ENCODE measurements around the gene JMJD1C.
"Not testable (repeated sequence)": the region's sequence is repeated elsewhere in the genome, so short reads cannot be mapped to it uniquely, and the experiment has no call there.

JMJD1C gene

DNA sequence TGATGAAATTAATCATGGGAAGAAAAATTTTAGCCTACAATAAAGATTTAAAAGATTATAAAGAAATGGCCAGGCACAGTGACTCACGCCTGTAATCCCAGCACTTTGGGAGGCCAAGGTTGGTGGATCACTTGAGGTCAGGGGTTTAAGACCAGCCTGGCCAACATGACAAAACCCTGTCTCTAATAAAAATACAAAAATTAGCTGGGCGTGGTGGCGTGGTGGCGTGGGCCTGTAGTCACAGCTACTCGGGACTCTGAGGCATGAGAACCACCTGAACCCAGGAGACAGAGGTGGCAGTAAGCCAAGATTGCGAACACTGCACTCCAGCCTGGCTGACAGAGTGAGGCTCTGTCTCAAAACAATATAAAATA lies 26.5 kb upstream of the JMJD1C start:
- peaks cover 21% of the 10 kb centered on the region for H3K4me1 Mint-ChIP-seq (ENCODE audit: low read depth)
- H3K27ac Mint-ChIP-seq, H3K27me3 Mint-ChIP-seq, H3K9me3 Mint-ChIP-seq, DNase-seq, H3K4me3 Mint-ChIP-seq: not testable (repeated sequence)
- H3K36me3 Mint-ChIP-seq (ENCODE audit: low read depth), result peaks cover 15% of the 10 kb centered on the region

DNA sequence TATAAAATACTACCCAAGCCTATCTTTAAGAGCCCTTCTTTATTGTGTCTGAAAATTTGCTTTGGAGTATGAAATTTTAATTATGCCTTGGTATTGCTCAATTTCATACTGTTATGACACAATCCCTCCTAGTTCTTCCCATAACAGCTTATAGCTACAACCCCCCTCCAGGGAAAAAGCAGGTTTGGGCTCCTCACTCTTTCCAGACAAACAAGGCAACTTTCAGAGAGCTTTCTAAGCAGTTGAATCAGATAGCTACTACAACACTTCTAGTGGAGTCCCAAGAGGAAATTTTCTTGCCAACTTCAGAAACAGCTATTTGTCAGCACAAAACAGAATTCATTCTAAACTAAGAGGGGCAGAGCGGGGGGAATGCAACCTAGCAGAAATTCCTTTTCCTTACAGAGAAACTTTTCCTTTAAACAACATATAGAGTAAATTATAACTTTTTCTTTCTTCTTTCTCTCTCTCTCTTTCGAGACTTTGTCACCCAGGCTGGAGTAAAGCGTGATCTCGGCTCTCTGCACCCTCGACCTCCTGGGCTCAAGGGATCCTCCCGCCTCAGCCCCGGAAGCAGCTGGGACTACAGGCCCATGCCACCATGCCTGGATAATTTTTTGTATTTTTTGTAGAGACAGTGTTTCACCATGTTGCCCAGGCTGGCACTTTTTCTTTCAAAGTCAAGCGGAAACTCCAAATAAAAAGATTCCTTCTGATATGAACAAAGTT lies 26.0 kb upstream of the JMJD1C start:
- H3K27ac Mint-ChIP-seq, result peak overlapping the region; percentile 3
- H3K4me1 Mint-ChIP-seq (ENCODE audit: low read depth), result peaks cover 18% of the 10 kb centered on the region
- H3K36me3 Mint-ChIP-seq (ENCODE audit: low read depth), result peaks cover 12% of the 10 kb centered on the region
- H3K9me3 Mint-ChIP-seq, result no peaks in the 10 kb centered on the region
- no peak for DNase-seq
- H3K4me3 Mint-ChIP-seq, result no peak overlapping the region
- no peaks in the 10 kb centered on the region for H3K27me3 Mint-ChIP-seq

DNA sequence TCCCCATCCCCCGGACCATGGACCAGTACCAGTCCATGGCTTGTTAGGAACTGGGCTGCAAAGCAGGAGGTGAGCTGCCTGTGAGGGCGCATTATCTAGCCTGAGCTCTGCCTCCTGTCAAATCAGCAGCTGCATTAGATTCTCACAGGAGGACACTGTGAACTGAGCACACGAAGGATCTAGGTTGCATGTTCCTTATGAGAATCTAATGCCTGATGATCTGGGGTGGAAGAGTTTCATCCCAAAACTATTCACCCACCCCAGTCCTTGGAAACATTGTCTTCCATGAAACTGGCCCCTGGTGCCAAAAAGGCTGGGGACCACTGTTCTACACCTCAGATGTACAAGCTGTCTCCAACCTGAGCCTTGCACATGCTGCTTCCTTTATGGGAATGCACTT lies 24.1 kb upstream of the JMJD1C start:
- H3K4me1 Mint-ChIP-seq (ENCODE audit: low read depth), result peaks cover 16% of the 10 kb centered on the region
- H3K9me3 Mint-ChIP-seq, result no peaks in the 10 kb centered on the region
- H3K27me3 Mint-ChIP-seq, result no peaks in the 10 kb centered on the region
- DNase-seq, result no peak
- peaks cover 2% of the 10 kb centered on the region for H3K36me3 Mint-ChIP-seq (ENCODE audit: low read depth)
- H3K4me3 Mint-ChIP-seq, result no peak overlapping the region
- H3K27ac Mint-ChIP-seq, result no peak overlapping the region

DNA sequence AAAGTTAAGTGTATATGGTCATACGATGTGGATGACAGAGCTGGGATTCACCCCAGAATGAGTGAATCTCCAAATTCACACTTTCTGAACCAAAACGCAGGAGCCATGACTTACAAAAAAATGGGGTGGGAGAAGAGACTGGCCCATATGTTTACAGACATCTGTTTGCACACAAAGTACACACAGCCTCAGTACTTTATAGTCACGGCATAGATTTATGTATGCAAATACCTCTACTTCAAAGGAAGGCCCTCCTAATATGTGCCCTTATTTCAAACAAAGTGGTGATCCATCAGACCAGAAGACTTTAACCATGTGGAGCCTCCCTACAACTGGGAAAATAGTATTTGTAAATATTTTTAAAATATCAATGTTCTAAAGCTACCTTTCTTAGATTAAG lies 22.2 kb upstream of the JMJD1C start:
- peaks cover 16% of the 10 kb centered on the region for H3K4me1 Mint-ChIP-seq (ENCODE audit: low read depth)
- H3K36me3 Mint-ChIP-seq (ENCODE audit: low read depth), result peaks cover 2% of the 10 kb centered on the region
- H3K27me3 Mint-ChIP-seq, result no peaks in the 10 kb centered on the region
- no peak for DNase-seq
- no peak overlapping the region for H3K4me3 Mint-ChIP-seq
- H3K27ac Mint-ChIP-seq, result no peak overlapping the region
- H3K9me3 Mint-ChIP-seq, result no peaks in the 10 kb centered on the region

DNA sequence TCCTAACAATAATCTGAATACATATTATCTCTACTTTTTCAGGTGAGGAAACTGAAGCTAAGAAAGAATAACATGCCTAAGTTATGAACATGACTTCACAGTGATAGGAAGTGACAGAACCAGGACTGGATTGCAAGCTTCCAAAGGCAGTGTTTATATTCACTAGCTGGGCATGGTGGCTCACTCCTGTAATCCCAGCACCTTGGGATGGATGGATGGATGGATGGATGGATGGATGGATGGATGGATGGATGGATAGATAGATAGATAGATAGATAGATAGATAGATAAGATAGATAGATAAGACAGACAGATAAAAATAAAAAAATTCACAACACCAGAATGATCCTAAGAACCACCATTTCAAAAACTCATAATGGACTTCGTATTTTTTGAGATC lies 18.2 kb upstream of the JMJD1C start:
- no peaks in the 10 kb centered on the region for H3K27me3 Mint-ChIP-seq
- peaks cover 21% of the 10 kb centered on the region for H3K4me1 Mint-ChIP-seq (ENCODE audit: low read depth)
- no peak for DNase-seq
- H3K9me3 Mint-ChIP-seq, result no peaks in the 10 kb centered on the region
- H3K36me3 Mint-ChIP-seq (ENCODE audit: low read depth), result no peaks in the 10 kb centered on the region
- H3K4me3 Mint-ChIP-seq, result no peak overlapping the region
- H3K27ac Mint-ChIP-seq, result no peak overlapping the region

DNA sequence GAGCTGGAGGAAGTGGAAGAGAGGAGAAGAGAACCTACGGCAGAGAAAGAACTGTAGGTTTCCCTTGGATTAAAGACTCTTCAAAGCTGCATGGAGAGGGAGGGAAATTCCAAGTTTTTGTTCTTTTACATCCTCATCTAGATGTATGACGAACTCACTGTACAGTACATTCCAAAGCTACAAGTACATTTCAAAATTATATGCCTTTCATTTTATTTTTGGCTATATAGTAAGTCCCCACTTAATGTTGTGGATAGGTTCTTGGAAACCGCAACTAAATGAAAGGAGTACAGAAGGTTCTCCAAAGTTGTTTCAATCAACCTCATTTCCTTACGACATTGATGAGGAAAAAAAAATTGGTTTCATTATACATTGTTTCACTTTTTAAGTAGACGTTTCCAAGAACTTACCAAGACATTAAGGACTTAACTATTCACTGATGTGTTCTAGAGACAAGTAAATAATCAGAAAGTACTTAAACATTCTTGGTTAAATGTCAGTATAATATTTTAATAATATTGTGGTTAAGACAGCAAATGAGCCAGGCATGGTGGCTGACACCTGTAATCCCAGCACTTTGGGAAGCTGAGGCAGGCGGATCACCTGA lies 16.1 kb upstream of the JMJD1C start:
- H3K9me3 Mint-ChIP-seq, result no peaks in the 10 kb centered on the region
- peaks cover 28% of the 10 kb centered on the region for H3K4me1 Mint-ChIP-seq (ENCODE audit: low read depth)
- H3K27ac Mint-ChIP-seq, result no peak overlapping the region
- H3K4me3 Mint-ChIP-seq, result no peak overlapping the region
- H3K27me3 Mint-ChIP-seq, result no peaks in the 10 kb centered on the region
- DNase-seq, result no peak
- H3K36me3 Mint-ChIP-seq (ENCODE audit: low read depth), result no peaks in the 10 kb centered on the region

DNA sequence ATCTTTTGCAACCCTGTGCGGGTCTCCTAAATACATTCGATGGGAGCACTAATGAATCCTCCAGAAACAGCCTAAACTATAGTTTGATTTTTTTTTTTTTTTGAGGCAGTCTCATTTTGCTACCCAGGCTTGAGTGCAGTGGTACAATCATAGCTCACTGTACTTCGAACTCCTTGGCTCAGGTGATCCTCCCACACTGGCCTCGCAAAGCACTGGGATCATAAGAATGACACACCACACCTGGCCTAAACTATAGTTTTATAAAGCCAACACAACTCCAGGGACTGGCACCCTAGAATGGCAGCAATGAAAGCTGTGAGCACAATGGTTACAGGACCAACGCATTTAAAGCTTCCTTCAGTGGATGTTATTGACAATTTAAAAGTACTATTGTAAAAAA lies 14.5 kb upstream of the JMJD1C start:
- Mint-ChIP-seq H3K4me1 (ENCODE audit: low read depth) (peaks cover 30% of the 10 kb centered on the region), H3K4me3 (no peak overlapping the region), H3K36me3 (ENCODE audit: low read depth) (peaks cover 2% of the 10 kb centered on the region), H3K27ac (no peak overlapping the region), H3K9me3 (no peaks in the 10 kb centered on the region), H3K27me3 (no peaks in the 10 kb centered on the region)
- DNase-seq, result no peak

DNA sequence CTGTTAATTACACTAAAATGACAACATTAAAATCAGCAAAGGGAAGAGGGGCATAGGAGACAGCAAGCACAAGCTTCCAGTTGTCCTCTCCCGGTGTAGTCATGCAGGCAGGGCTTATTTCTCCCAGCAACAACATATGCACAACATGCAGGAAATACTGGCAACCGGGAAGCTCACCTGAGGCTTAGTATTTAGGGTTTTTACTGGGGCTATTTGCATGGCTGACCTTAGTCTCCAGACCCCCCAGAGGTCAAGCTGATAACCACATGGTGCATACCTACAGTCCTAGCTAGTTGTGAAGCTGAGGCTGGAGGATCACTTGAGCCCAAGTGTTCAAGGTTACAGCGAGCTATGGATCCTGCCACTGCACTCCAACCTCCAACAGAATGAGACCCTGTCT lies 12.8 kb upstream of the JMJD1C start:
- H3K27ac Mint-ChIP-seq, result no peak overlapping the region
- H3K36me3 Mint-ChIP-seq (ENCODE audit: low read depth), result peaks cover 2% of the 10 kb centered on the region

DNA sequence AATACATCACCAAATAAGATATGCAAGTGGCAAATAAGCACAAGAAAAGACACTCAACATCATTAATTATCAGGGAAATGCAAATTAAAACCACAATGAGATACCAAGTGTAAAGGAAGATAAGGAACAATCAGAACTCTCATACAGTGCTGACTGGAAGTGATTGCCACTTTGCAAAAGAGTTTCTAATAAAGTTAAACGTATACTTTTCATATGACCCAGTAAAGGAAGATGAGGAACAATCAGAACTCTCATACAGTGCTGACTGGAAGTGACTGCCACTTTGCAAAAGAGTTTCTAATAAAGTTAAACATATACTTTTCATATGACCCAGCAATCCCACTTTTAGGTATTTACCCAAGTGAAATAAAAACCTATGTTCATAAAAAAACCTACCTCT lies 12.2 kb upstream of the JMJD1C start:
- peaks cover 2% of the 10 kb centered on the region for H3K36me3 Mint-ChIP-seq (ENCODE audit: low read depth)
- peaks cover 31% of the 10 kb centered on the region for H3K4me1 Mint-ChIP-seq (ENCODE audit: low read depth)
- H3K9me3 Mint-ChIP-seq, result no peaks in the 10 kb centered on the region

More for the DNA sequence above, 12.8 kb upstream of the JMJD1C start:
- no peak for DNase-seq
- Mint-ChIP-seq H3K4me1 (ENCODE audit: low read depth) (peaks cover 32% of the 10 kb centered on the region), H3K27me3 (no peaks in the 10 kb centered on the region), H3K9me3 (no peaks in the 10 kb centered on the region), H3K4me3 (no peak overlapping the region)

DNA sequence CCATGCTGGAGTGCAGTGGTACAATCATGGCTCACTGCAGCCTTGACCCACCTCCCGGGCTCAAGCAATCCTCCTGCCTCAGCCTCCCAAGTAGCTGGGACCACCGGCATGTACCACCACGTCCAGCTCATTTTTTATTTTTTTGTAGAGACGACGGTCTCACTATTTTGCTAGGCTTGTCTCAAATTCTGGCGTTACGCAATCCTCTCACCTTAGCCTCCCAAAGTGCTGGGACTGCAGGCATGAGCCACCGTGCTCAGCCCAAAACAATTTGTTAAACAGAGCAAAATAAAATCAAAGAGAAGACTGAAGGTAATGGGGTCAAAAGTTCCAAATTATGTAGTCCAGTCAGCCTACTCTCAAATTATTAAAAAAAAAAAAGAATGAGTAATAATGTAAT lies 8.7 kb upstream of the JMJD1C start:
- Mint-ChIP-seq H3K9me3 (no peaks in the 10 kb centered on the region), H3K27me3 (no peaks in the 10 kb centered on the region), H3K4me3 (no peak overlapping the region), H3K36me3 (ENCODE audit: low read depth) (peaks cover 2% of the 10 kb centered on the region), H3K4me1 (ENCODE audit: low read depth) (peaks cover 30% of the 10 kb centered on the region), H3K27ac (no peak overlapping the region)
- no peak for DNase-seq

More for the DNA sequence above, 12.2 kb upstream of the JMJD1C start:
- no peak for DNase-seq
- Mint-ChIP-seq H3K27ac (no peak overlapping the region), H3K4me3 (no peak overlapping the region), H3K27me3 (no peaks in the 10 kb centered on the region)

DNA sequence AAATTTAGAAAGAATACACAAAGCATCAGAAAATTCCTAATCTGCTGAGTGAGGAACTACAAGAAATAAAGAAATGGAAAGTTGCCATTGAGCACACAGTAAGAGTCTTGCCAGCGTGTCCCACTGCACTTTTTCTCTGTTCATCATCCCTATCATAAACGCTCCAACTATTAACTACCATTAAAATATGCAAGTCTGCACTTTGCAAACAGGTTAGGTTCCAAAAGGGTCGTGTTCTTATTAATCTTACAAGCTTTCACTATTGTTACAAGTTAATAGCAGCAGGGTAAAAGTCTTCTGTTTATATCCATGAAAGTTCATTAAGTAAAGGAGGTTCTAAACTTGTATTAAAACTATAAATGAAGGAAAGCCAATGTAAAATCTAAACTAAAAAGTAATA lies 5.2 kb upstream of the JMJD1C start:
- DNase-seq, result no peak
- Mint-ChIP-seq H3K9me3 (no peaks in the 10 kb centered on the region), H3K27ac (no peak overlapping the region), H3K4me1 (ENCODE audit: low read depth) (peaks cover 24% of the 10 kb centered on the region), H3K36me3 (ENCODE audit: low read depth) (peaks cover 2% of the 10 kb centered on the region), H3K27me3 (no peaks in the 10 kb centered on the region), H3K4me3 (no peak overlapping the region)

DNA sequence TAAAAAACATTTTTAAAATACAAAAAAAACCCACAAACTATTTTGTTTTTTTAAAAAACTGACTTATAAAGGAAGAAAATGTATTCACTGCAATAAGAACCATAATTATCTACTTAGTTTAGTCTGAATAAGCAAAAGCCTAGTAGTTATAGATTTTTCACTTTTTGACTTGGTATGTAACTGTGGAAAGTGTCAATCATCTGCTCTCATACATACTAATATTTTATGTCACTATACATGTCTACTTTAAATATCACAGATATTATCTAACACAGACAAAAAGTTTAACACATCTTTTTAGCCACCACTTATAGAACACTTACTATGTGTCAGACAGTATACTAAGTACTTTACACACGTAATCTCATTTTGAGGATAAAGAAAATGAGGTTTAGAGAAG lies 3.2 kb upstream of the JMJD1C start:
- Mint-ChIP-seq H3K36me3 (ENCODE audit: low read depth) (peaks cover 7% of the 10 kb centered on the region), H3K9me3 (no peaks in the 10 kb centered on the region), H3K27me3 (no peaks in the 10 kb centered on the region), H3K27ac (no peak overlapping the region), H3K4me1 (ENCODE audit: low read depth) (peaks cover 30% of the 10 kb centered on the region), H3K4me3 (no peak overlapping the region)
- DNase-seq, result no peak

DNA sequence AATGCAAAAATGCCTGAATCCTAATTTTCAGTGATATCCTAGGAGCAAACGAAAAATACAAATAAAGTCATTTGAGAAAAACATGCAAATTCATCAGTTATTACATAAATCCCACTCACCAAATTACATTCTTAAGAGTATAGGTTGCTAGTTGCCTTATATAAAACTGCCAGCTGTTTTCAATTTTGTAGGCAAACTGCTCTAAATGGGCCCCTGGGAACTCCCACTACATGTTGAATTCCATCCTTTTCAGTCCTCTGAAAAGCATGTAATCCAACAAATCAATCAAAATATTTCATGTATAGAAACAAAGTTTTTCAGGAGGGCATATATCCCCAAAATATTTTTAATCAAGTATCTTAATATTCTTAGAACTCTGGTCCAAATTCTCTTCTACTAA lies 2.1 kb upstream of the JMJD1C start:
- Mint-ChIP-seq H3K9me3 (no peaks in the 10 kb centered on the region), H3K27ac (no peak overlapping the region), H3K4me3 (no peak overlapping the region), H3K4me1 (ENCODE audit: low read depth) (peaks cover 31% of the 10 kb centered on the region), H3K36me3 (ENCODE audit: low read depth) (peaks cover 7% of the 10 kb centered on the region), H3K27me3 (no peaks in the 10 kb centered on the region)
- DNase-seq, result no peak

DNA sequence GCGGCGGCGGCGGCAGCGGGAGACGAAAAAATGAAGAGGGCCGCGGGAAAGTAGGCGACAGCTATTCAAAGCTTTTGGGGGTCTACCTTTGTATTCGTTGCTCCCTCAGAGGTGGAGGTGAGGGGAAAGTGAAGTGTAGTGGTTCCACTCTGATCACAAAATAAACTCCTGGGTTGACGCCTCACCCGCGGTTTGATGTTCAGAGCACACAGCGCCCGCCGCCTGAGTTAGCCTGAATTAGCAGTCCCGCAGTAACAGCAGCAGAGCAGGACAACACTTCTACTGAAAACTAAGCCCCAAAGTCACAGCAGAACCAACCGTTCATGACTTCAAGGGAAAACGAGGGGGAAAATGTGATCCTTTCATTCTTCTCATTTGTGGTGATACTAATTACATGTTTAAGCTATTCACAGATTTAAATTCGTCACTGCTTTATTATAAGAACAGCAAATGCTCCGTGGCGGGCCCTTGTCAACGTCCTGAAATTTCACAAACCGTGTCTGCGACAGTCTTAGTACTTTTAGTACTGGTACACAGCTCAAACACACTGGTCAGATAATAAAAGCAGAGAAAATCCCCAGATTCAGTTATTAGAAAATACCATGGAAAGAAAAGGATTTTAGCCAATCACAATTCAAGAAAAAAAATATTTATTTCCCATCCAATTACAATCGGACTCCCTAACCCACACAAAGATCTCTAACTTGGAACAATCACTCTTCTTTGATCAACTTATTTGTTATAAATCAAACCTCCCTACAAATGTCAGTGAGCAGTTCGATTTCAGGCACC lies 563 bp upstream of the JMJD1C start:
- Mint-ChIP-seq H3K4me1 (ENCODE audit: low read depth) (peaks cover 33% of the 10 kb centered on the region), H3K27me3 (no peaks in the 10 kb centered on the region), H3K27ac (peak overlapping the region; percentile 84), H3K36me3 (ENCODE audit: low read depth) (peaks cover 7% of the 10 kb centered on the region), H3K4me3 (peak overlapping the region; percentile 93), H3K9me3 (no peaks in the 10 kb centered on the region)
- DNase-seq, result no peak
